H1 (cell line): ENCODE measurements around the gene FRMD4A. TPM values are rescaled to one million over a fixed set of nuclear protein-coding genes. Genes with fewer than 3 reads are reported as not detected.

Experiments
- CTCF ChIA-PET: fragments of 300-600 bp; sonication (Branson Sonifier 250); formaldehyde crosslinking; loops from one replicate; lab custom pipeline; 2021; ENCODE audit not compliant: partially characterized antibody; lab: Charles Lee
- POLR2A ChIA-PET: fragments of 300-600 bp; sonication (Branson Sonifier 250); formaldehyde crosslinking; loops from one replicate; lab custom pipeline; 2021; ENCODE audit warnings: inconsistent platforms; ENCODE audit not compliant: partially characterized antibody; lab: Charles Lee
- DNase-seq, 2 experiments: peaks; one replicate each; pipeline versions ENCODE4 v3.0.0 to v3.0.0-alpha.2; 2010 to 2022; ENCODE audit warnings: low spot score in 2 of 2, low read depth in 1 of 2, mixed read lengths in 1 of 2
- FAIRE-seq: peaks from 2 replicates; lab custom pipeline; 2011; peaks lifted over from hg19 to GRCh38; lab: Jason Lieb, UNC
- H2AFZ ChIP-seq: 2 replicates; pipeline ENCODE4 v1.8.1; 2012; ENCODE audit warnings: low read length, inconsistent platforms
- H2AK5ac ChIP-seq: 2 replicates; pipeline ENCODE4 v1.6.1; 2013; ENCODE audit warnings: low read depth, low read length
- H2BK120ac ChIP-seq: replicated peaks from 2 replicates; pipeline ENCODE3; 2013; ENCODE audit warnings: low read depth, low read length, inconsistent platforms
- H2BK12ac ChIP-seq: 2 replicates; pipeline ENCODE4 v1.6.1; 2013; ENCODE audit warnings: low read depth, low read length
- H2BK15ac ChIP-seq: 2 replicates; pipeline ENCODE4 v1.6.1; 2013; ENCODE audit warnings: low read length
- H2BK20ac ChIP-seq: 2 replicates; pipeline ENCODE4 v1.6.1; 2013; ENCODE audit warnings: low read length
- H2BK5ac ChIP-seq: 2 replicates; pipeline ENCODE4 v1.6.1; 2013; ENCODE audit warnings: low read depth, low read length
- H3K14ac ChIP-seq: 2 replicates; pipeline ENCODE4 v1.6.1; 2013; ENCODE audit warnings: inconsistent platforms; ENCODE audit not compliant: insufficient read length
- H3K18ac ChIP-seq: 2 replicates; pipeline ENCODE4 v1.6.1; 2013; ENCODE audit warnings: low read length; ENCODE audit errors: extremely low read depth
- H3K23ac ChIP-seq: 2 replicates; pipeline ENCODE4 v1.6.1; 2013; ENCODE audit warnings: inconsistent platforms; ENCODE audit not compliant: insufficient read length
- H3K23me2 ChIP-seq: 2 replicates; pipeline ENCODE4 v1.6.1; 2013; ENCODE audit warnings: low read depth, low read length
- H3K27ac ChIP-seq: 2 replicates; pipeline ENCODE4 v1.6.1; 2011; ENCODE audit warnings: low read depth, low read length, inconsistent platforms
- H3K27me3 ChIP-seq, 4 experiments: replicated peaks in 1 of 4; 1 replicate in 1 of 4; 2 replicates in 3 of 4; pipeline versions ENCODE4 v1.6.1 to v1.8.1; 2011 to 2013; ENCODE audit warnings: low read length in 3 of 4, mild to moderate bottlenecking in 3 of 4, inconsistent platforms in 2 of 4, mixed read lengths in 2 of 4, moderate library complexity in 1 of 4; ENCODE audit not compliant: control insufficient read depth in 3 of 4, insufficient read depth in 3 of 4; ENCODE audit errors: extremely low read depth in 1 of 4
- H3K36me3 ChIP-seq, 4 experiments: 2 replicates each; pipeline versions ENCODE4 v1.6.1 to v1.8.1; 2011 to 2013; ENCODE audit warnings: mild to moderate bottlenecking in 4 of 4, low read length in 3 of 4, moderate library complexity in 2 of 4, control low read depth in 1 of 4, inconsistent platforms in 1 of 4; ENCODE audit not compliant: insufficient read depth in 4 of 4, control insufficient read depth in 2 of 4
- H3K4ac ChIP-seq: replicated peaks from 2 replicates; pipeline ENCODE3; 2013; ENCODE audit warnings: low read length, low read depth, mixed read lengths, inconsistent platforms; ENCODE audit not compliant: insufficient read length
- H3K4me1 ChIP-seq, 4 experiments: replicated peaks in 1 of 4; 1 replicate in 1 of 4; 2 replicates in 3 of 4; pipeline versions ENCODE4 v1.6.1 to v1.8.1; 2011 to 2013; ENCODE audit warnings: low read length in 3 of 4, inconsistent platforms in 2 of 4, mixed read lengths in 1 of 4; ENCODE audit not compliant: insufficient read depth in 4 of 4, control insufficient read depth in 3 of 4
- H3K4me2 ChIP-seq, 2 experiments: 2 replicates each; pipeline versions ENCODE4 v1.6.1 to v1.8.1; 2011 to 2013; ENCODE audit warnings: low read depth in 2 of 2, low read length in 2 of 2, control low read depth in 1 of 2, inconsistent platforms in 1 of 2, mild to moderate bottlenecking in 1 of 2; ENCODE audit not compliant: insufficient read depth in 1 of 2
- H3K4me3 ChIP-seq, 4 experiments: fragments of 200-600, 300-600 bp in 1 of 4; sonication (generic), shearing (Covaris generic), sonication (Bioruptor Twin) in 1 of 4; 2 replicates each; pipeline versions ENCODE4 v1.5.1 to v1.8.1; 2011 to 2016; ENCODE audit warnings: low read length in 4 of 4, low read depth in 3 of 4, control low read depth in 2 of 4, inconsistent platforms in 2 of 4, mild to moderate bottlenecking in 2 of 4, mixed read lengths in 1 of 4, moderate library complexity in 1 of 4; ENCODE audit not compliant: insufficient read depth in 2 of 4; ENCODE audit errors: extremely low read depth in 1 of 4
- H3K56ac ChIP-seq: replicated peaks from 2 replicates; pipeline ENCODE3; 2013; ENCODE audit warnings: low read depth, mild to moderate bottlenecking, mixed read lengths, low read length, inconsistent platforms; ENCODE audit not compliant: insufficient read length
- H3K79me1 ChIP-seq: 2 replicates; pipeline ENCODE4 v1.6.1; 2013; ENCODE audit warnings: low read depth, low read length, control low read depth
- H3K79me2 ChIP-seq, 2 experiments: 2 replicates each; pipeline versions ENCODE4 v1.6.1 to v1.8.1; 2012 to 2013; ENCODE audit warnings: low read length in 2 of 2, mild to moderate bottlenecking in 2 of 2, inconsistent platforms in 1 of 2; ENCODE audit not compliant: insufficient read depth in 2 of 2, control insufficient read depth in 1 of 2
- H3K9ac ChIP-seq, 4 experiments: replicated peaks in 1 of 4; 1 replicate in 1 of 4; 2 replicates in 3 of 4; pipeline versions ENCODE4 v1.6.1 to v1.8.1; 2011 to 2013; ENCODE audit warnings: low read depth in 3 of 4, low read length in 3 of 4, control low read depth in 2 of 4, mild to moderate bottlenecking in 2 of 4, moderate library complexity in 2 of 4, inconsistent platforms in 1 of 4; ENCODE audit errors: extremely low read depth in 1 of 4
- H3K9me3 ChIP-seq, 2 experiments: 2 replicates each; pipeline versions ENCODE4 v1.6.1 to v1.8.1; 2012 to 2013; ENCODE audit warnings: mild to moderate bottlenecking in 2 of 2, moderate library complexity in 2 of 2, control low read depth in 1 of 2, inconsistent platforms in 1 of 2, low read depth in 1 of 2, low read length in 1 of 2, mixed read lengths in 1 of 2; ENCODE audit not compliant: insufficient read depth in 2 of 2
- H4K20me1 ChIP-seq, 2 experiments: replicated peaks in 1 of 2; 2 replicates each; pipeline versions ENCODE3 to v1.8.1; 2011 to 2013; ENCODE audit warnings: inconsistent platforms in 2 of 2, low read length in 2 of 2, mild to moderate bottlenecking in 1 of 2; ENCODE audit not compliant: insufficient read depth in 2 of 2, control insufficient read depth in 1 of 2
- H4K5ac ChIP-seq: 2 replicates; pipeline ENCODE4 v1.6.1; 2013; ENCODE audit warnings: low read length, low read depth, mixed read lengths, inconsistent platforms; ENCODE audit not compliant: insufficient read length
- H4K8ac ChIP-seq: 2 replicates; pipeline ENCODE4 v1.8.0; 2013; ENCODE audit warnings: mild to moderate bottlenecking, moderate library complexity, low read length, inconsistent platforms; ENCODE audit not compliant: insufficient read depth; ENCODE audit errors: extremely low read depth
- H4K91ac ChIP-seq: replicated peaks from 2 replicates; pipeline ENCODE3; 2013; ENCODE audit warnings: low read length, mixed read lengths, inconsistent platforms; ENCODE audit not compliant: insufficient read length
- CREB1 ChIP-seq: IDR thresholded peaks from 2 replicates; pipeline ENCODE4 v1.6.1; 2012; ENCODE audit warnings: inconsistent platforms
- GTF2F1 ChIP-seq: IDR thresholded peaks from 2 replicates; pipeline ENCODE4 v1.6.1; 2012; ENCODE audit warnings: low read depth, low read length, improper control_type of control experiment, borderline replicate concordance
- NRF1 ChIP-seq: IDR thresholded peaks from 2 replicates; pipeline ENCODE4 v1.6.1; 2011; ENCODE audit warnings: mild to moderate bottlenecking, low read depth, low read length, improper control_type of control experiment
- SIX5 ChIP-seq: IDR thresholded peaks from 2 replicates; pipeline ENCODE4 v1.6.1; 2011; ENCODE audit warnings: mild to moderate bottlenecking, low read depth, low read length
- TAF7 ChIP-seq: optimal IDR thresholded peaks from 2 replicates; pipeline ENCODE3; 2011; ENCODE audit warnings: low read depth, mild to moderate bottlenecking, inconsistent platforms, low read length, moderate library complexity, borderline replicate concordance
- WGBS, 2 experiments: shearing (Covaris generic) in 1 of 2; methylation state at CpG; one replicate each; pipeline versions ENCODE4 v1.1.6 to v1.1.7; 2013 to 2015; ENCODE audit warnings: low lambda C conversion rate in 2 of 2, mixed read lengths in 2 of 2, inconsistent platforms in 1 of 2, low coverage in 1 of 2, missing lambda C conversion rate in 1 of 2; ENCODE audit not compliant: insufficient replicate concordance in 2 of 2, insufficient coverage in 1 of 2, insufficient read length in 1 of 2; ENCODE audit errors: extremely low coverage in 1 of 2, missing lambda C conversion rate in 1 of 2; 5-methylcytosine and 5-hydroxymethylcytosine counted together
- polyA plus RNA-seq, 7 experiments: library from polyadenylated mRNA; depleted of rRNA in 3 of 7; stranded (reverse) in 5 of 7; unstranded in 2 of 7; fragments of >200 nt in 5 of 7; fragments of 200-250 nt in 2 of 7; gene quantifications; 1 replicate in 5 of 7; 2 replicates in 1 of 7; 4 replicates in 1 of 7; pipeline versions ENCODE4 v1.2.1 to v1.2.3, GENCODE V29; 2011 to 2013; ENCODE audit warnings: missing spikeins in 2 of 7, mixed read lengths in 2 of 7
- total RNA-seq: library from RNA; stranded (reverse); fragmentation: NEBNext Ultra II Directional; extraction: Animal tissue kit (Norgen Biotek cat#: 25700); gene quantifications from 2 replicates; pipeline ENCODE4 v1.2.1, GENCODE V29; 2021
- TF ChIP-seq, protein P1 (sequence below): IDR thresholded peaks from 2 replicates; pipeline ENCODE4 v1.6.1; 2011; ENCODE audit warnings: low read length, improper control_type of control experiment

FRMD4A gene
- total and polyA plus RNA-seq, 2 of the 8 experiments (the other 6 are each of a cell fraction or from before 2014, with no cell fraction given): 38.6 to 39.6 TPM

DNA sequence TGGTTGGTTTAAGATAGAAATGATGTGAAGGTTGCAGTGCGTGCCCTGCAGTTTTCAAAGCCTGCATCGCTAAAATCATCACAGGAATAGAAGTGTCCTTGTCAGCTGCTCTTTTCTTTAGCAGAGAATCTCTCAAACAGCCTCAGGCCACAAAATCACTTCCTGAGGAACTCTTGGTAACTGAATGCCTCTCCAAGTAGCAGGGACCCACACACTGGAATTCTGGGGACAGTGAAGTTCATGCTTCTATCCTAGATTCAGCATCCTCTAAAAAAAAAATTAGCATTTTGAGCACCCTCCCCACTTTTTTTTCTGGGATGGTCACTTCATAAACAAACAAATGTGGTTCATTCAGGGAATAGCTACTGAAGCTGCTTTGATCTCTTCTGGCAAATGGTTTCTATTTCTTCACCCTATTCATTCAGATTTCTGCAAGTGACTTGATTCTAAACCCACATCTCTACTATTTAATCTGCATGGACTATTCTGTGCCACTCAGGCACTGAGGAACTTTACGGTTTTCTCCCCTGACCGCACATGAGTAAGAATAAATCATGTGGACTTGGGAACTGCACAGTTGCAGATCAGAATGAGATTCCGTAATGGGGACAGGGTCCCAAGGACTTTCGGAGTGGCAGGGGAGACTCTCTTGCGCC is 306.9 kb downstream of the FRMD4A start:
- POLR2A ChIA-PET: interaction anchor here (0.6 to 1.1 kb wide), 2 partner anchors 16 to 162 kb away, joined by 3 to 4 read pairs; no protein-coding TSS in a partner anchor

More for the DNA sequence above, 306.9 kb downstream of the FRMD4A start:
- no peak overlapping the region for H3K4me2 ChIP-seq
- no peaks in the 10 kb centered on the region for H4K20me1 ChIP-seq
- H3K9ac ChIP-seq: no peak overlapping the region
- H2BK20ac ChIP-seq: no peak overlapping the region
- H3K23me2 ChIP-seq: no peaks in the 10 kb centered on the region
- no peak overlapping the region for H3K56ac ChIP-seq
- H3K79me2 ChIP-seq: no peaks in the 10 kb centered on the region
- H3K14ac ChIP-seq: no peak overlapping the region
- DNase-seq (no peak), FAIRE-seq (no peak)
- no peak overlapping the region for H4K91ac ChIP-seq
- no peak overlapping the region for H3K18ac ChIP-seq
- CTCF ChIA-PET: interaction anchor here (0.8 kb wide), 1 partner anchor 123 kb away, joined by 3 read pairs; no protein-coding TSS in a partner anchor
- no peaks in the 10 kb centered on the region for H3K79me1 ChIP-seq
- no peak overlapping the region for H3K23ac ChIP-seq
- H3K27ac ChIP-seq: no peak overlapping the region
- H2BK5ac ChIP-seq: no peak overlapping the region
- H4K5ac ChIP-seq: no peak overlapping the region
- no peak overlapping the region for H2AFZ ChIP-seq
- TF ChIP-seq CREB1: no peak
- TF ChIP-seq, protein P1, sequence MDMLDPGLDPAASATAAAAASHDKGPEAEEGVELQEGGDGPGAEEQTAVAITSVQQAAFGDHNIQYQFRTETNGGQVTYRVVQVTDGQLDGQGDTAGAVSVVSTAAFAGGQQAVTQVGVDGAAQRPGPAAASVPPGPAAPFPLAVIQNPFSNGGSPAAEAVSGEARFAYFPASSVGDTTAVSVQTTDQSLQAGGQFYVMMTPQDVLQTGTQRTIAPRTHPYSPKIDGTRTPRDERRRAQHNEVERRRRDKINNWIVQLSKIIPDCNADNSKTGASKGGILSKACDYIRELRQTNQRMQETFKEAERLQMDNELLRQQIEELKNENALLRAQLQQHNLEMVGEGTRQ: no peak
- TF ChIP-seq TAF7: no peak
- no peak for TF ChIP-seq NRF1
- no peak for TF ChIP-seq SIX5
- no peak for TF ChIP-seq GTF2F1
- no peak overlapping the region for H3K4me3 ChIP-seq
- no peak overlapping the region for H2BK12ac ChIP-seq
- H3K4ac ChIP-seq: no peak overlapping the region
- no peaks in the 10 kb centered on the region; a peak in 1 of 7 replicates for H3K27me3 ChIP-seq
- H2BK15ac ChIP-seq: no peak overlapping the region
- WGBS, 2 experiments: 84% methylated on average over 7 of the region's 7 CpGs; no CpG with 5 or more reads in 1 of the 2 experiments
- H4K8ac ChIP-seq: no peak overlapping the region
- no peaks in the 10 kb centered on the region for H3K4me1 ChIP-seq
- H3K9me3 ChIP-seq: no peaks in the 10 kb centered on the region
- H2BK120ac ChIP-seq: no peak overlapping the region
- H2AK5ac ChIP-seq: no peak overlapping the region
- H3K36me3 ChIP-seq: no peaks in the 10 kb centered on the region
